GM06990 (cell line): ENCODE data around the gene UBE2O.
A peak's percentile ranks its signal among the peaks of the same experiment; 100 is the strongest.
"Not testable (repeated sequence)": the region's sequence is repeated elsewhere in the genome, so short reads cannot be mapped to it uniquely, and the experiment has no call there.

Source experiments
- DNase-seq: peaks from one replicate; pipeline ENCODE4 v3.0.0-alpha.2; 2011; ENCODE audit not compliant: insufficient read length; ENCODE audit errors: extremely low read depth
- H3K27me3 ChIP-seq: replicated peaks from 2 replicates; pipeline ENCODE4 v1.6.0; 2011; ENCODE audit warnings: low read length; ENCODE audit not compliant: control insufficient read depth, insufficient read depth
- H3K36me3 ChIP-seq: 2 replicates; pipeline ENCODE4 v1.5.1; 2011; ENCODE audit warnings: low read length; ENCODE audit not compliant: control insufficient read depth, insufficient read depth
- H3K4me3 ChIP-seq: replicated peaks from 2 replicates; pipeline ENCODE4 v1.5.1; 2011; ENCODE audit warnings: low read depth, mild to moderate bottlenecking, control low read depth, low read length
- TF ChIP-seq, protein P1 (sequence below): IDR thresholded peaks from 2 replicates; pipeline ENCODE4 v1.5.1; 2011; ENCODE audit warnings: low read length, control low read depth, mild to moderate bottlenecking, inconsistent platforms; ENCODE audit not compliant: insufficient read depth, poor library complexity, severe bottlenecking

The UBE2O gene

DNA sequence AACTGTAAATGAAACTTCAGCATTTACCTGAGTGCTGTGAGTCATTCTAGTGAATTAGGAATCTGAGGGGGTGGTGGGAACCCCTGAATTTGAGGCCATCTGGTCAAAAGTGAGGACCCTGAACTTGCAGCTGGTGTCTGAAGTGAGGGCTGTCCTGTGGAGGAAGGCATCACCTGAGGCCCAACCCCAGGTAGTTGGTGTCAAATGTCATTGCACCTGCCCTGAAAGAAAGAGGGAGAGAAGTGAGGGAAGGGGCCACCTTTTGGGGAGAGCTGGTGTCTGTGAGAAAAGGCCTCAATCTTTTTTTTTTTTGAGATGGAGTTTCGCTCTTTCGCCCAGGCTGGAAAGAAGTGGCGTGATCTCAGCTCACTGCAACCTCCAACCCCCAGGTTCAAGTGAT is 86.7 kb downstream of the UBE2O start:
- Histone ChIP-seq H3K27me3 (no peaks in the 10 kb centered on the region), H3K36me3 (no peaks in the 10 kb centered on the region), H3K4me3 (no peak overlapping the region)
- TF ChIP-seq, protein P1, sequence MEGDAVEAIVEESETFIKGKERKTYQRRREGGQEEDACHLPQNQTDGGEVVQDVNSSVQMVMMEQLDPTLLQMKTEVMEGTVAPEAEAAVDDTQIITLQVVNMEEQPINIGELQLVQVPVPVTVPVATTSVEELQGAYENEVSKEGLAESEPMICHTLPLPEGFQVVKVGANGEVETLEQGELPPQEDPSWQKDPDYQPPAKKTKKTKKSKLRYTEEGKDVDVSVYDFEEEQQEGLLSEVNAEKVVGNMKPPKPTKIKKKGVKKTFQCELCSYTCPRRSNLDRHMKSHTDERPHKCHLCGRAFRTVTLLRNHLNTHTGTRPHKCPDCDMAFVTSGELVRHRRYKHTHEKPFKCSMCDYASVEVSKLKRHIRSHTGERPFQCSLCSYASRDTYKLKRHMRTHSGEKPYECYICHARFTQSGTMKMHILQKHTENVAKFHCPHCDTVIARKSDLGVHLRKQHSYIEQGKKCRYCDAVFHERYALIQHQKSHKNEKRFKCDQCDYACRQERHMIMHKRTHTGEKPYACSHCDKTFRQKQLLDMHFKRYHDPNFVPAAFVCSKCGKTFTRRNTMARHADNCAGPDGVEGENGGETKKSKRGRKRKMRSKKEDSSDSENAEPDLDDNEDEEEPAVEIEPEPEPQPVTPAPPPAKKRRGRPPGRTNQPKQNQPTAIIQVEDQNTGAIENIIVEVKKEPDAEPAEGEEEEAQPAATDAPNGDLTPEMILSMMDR = no peak
- DNase-seq = no peak

DNA sequence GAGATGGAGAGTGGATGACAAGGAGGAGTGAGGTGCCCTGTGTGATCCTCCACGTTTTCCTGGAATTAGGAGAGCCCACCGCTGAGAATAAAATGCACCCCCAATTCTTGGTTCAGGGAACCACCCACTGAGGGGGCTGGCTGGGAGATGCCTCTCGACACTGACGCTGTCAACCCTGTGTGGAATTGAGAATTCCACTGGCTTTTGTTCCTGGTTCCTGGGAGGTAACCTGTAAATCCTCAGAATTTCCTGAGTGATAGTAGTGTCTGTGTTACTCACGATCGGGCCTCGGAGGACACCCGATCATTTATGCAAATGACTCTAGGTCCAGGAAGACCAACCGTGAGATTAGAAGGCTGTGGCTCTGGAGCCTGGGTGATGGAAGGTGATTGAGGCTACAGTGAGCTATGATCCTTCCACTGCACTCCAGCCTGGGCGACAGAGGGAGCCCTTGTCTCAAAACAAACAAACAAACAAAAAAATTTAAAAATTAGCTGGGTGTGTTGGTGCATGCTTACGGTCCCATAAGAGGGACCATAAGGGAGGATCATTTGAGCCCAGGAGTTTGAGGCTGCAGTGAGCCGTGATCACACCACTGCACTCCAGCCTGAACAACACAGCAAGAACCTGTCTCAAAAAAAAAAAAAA is 87.6 kb downstream of the UBE2O start:
- TF ChIP-seq, protein P1 = peak; percentile 62
- DNase-seq = no peak
- no peaks in the 10 kb centered on the region for H3K27me3 ChIP-seq

DNA sequence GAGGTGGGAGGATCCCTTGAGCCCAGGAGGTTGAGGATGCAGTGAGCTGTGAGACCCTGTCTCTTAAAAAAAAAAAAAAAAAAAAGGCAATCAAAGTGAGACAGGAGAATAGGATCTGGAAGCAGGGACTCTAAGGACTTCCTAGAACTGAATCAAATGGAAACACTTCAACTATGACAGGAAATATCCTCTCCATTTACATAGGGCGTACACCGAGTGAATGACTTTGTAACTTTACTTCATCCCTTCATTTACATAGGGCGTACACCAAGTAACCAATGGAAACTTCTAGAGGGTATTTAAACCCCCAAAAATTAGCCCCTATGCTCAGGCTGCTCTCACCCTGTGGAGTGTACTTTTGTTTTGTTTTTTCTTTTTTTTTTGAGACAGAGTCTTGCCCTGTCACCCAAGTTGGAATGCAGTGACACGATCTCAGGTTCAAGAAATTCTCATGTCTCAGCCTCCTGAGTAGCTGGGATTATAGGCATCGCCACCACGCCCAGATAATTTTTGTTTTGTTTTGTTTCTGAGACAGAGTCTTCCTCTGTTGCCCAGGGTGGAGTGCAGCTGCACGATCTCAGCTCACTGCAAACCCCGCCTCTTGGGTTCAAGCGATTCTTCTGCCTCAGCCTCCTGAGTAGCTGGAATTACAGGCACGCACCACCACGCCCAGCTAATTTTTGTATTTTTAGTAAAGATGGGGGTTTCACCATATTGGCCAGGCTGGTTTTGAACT is 89.7 kb downstream of the UBE2O start:
- Histone ChIP-seq H3K4me3 (no peak overlapping the region), H3K27me3 (no peaks in the 10 kb centered on the region), H3K36me3 (no peaks in the 10 kb centered on the region)
- DNase-seq = no peak
- TF ChIP-seq, protein P1 = no peak

More for the DNA sequence above, 87.6 kb downstream of the UBE2O start:
- Histone ChIP-seq H3K4me3 (no peak overlapping the region), H3K36me3 (no peaks in the 10 kb centered on the region)

DNA sequence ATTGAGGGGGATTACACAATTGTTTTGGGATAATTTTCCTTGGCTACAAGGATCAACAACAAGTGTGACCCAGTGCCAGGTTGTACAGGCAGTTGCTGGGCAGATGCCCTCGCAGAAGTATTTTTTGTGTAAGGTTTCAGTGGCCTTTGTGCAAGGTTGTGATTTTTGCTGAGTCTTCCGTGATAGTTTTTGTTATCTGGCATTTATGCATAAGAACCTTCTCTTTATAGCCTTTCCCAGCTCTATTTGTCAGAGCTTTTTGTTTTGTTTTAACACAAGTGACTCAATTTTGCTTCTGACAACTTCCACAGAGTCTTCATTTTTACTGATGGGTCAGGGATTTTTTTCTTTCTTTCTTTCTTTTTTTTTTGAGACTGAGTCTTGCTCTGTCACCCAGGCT is 92.5 kb downstream of the UBE2O start:
- TF ChIP-seq, protein P1 = no peak
- H3K27me3 ChIP-seq = no peaks in the 10 kb centered on the region
- no peak overlapping the region for H3K4me3 ChIP-seq
- DNase-seq = no peak
- H3K36me3 ChIP-seq = no peaks in the 10 kb centered on the region

DNA sequence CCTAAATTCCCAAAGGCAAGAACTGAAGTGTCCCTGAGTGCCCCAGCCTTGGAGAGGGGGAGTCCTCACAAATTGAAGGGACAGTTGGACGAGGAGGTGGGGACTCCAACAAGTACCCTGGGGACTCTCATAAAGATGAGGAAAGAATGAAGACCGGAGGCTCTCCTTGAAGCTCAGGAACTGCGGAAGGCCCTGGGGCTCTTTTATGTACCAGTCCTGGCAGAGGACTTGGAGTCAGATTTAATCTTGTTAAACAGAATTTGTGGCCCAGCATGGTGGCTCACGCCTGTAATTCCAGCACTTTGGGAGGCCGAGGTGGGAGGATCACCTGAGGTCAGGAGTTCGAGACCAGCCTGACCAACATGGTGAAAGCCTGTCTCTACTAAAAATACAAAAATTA is 93.2 kb downstream of the UBE2O start:
- H3K36me3 ChIP-seq, DNase-seq, H3K27me3 ChIP-seq, H3K4me3 ChIP-seq: not testable (repeated sequence)

DNA sequence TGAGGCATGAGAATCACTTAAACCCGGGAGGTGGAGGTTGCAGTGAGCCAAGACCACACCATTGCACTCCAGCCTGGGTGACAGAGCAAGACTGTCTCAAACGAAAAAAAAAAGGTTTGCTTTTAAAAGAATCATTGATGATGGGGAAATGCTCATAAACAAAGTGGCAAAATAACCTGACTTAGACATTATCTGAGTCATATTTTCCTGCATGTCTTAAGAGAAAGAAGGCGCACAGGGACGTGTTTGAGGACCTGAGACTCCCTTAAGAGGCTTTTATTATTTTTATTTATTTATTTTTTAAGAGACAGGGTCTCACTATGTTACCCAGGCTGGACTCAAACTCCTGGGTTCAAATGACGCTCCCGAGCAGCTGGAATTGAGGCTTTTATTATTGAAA is 93.6 kb downstream of the UBE2O start:
- TF ChIP-seq, protein P1 = no peak
- H3K36me3 ChIP-seq = no peaks in the 10 kb centered on the region
- H3K27me3 ChIP-seq = no peaks in the 10 kb centered on the region
- H3K4me3 ChIP-seq = no peak overlapping the region
- DNase-seq = no peak
